ENCODE data around the gene PRAMEF20.

GRCh38 chr1:13456904-13457532 lies 46.8 kb downstream of the PRAMEF20 start:
- no peak for TF ChIP-seq FOS (IDR thresholded peaks at IDR 0.05; ENCODE audit: low read depth, low read length)
- TF ChIP-seq USF2 (IDR thresholded peaks at IDR 0.05; ENCODE audit: low read depth, low read length), result no peak
- no peak for TF ChIP-seq CTCF (conservative IDR thresholded peaks at IDR 0.05; ENCODE audit: low read depth, low read length)
- no peak for TF ChIP-seq POLR2A (IDR thresholded peaks at IDR 0.05; ENCODE audit: low read depth, low read length)
- TF ChIP-seq RAD21 (IDR thresholded peaks at IDR 0.05; ENCODE audit: low read length), result no peak
- no peak for TF ChIP-seq ELK1 (IDR thresholded peaks at IDR 0.05; ENCODE audit: borderline replicate concordance, low read depth, low read length)
- TF ChIP-seq SMC3 (IDR thresholded peaks at IDR 0.05; ENCODE audit: low read depth, low read length), result no peak
- TF ChIP-seq MAZ (IDR thresholded peaks at IDR 0.05; ENCODE audit: borderline replicate concordance, low read depth, low read length), result no peak
- no peak for TF ChIP-seq BHLHE40 (IDR thresholded peaks at IDR 0.05; ENCODE audit: low read depth, low read length)

All from IMR-90 (cell line).